GM12878 (cell line): ENCODE measurements around the gene ERCC1.

Experiments
- BRCA1 ChIP-seq: IDR thresholded peaks from 2 replicates; pipeline ENCODE4 v1.6.1; 2011; ENCODE audit warnings: low read depth, low read length, improper control_type of control experiment
- EP300 ChIP-seq, 2 experiments: fragments of 150-350 bp in 1 of 2; IDR thresholded peaks; 2 replicates each; pipeline ENCODE4 v1.6.1; 2011 to 2012; ENCODE audit warnings: low read depth in 2 of 2, low read length in 2 of 2, borderline replicate concordance in 1 of 2, improper control_type of control experiment in 1 of 2, inconsistent platforms in 1 of 2; ENCODE audit not compliant: control insufficient read depth in 1 of 2
- FOXK2 ChIP-seq: fragments of 450-650 bp; IDR thresholded peaks from 2 replicates; pipeline ENCODE4 v1.6.1; 2017; ENCODE audit warnings: mild to moderate bottlenecking, moderate library complexity
- MXI1 ChIP-seq: fragments of 150-350 bp; IDR thresholded peaks from 2 replicates; pipeline ENCODE4 v1.6.1; 2011; ENCODE audit warnings: low read depth, mild to moderate bottlenecking, inconsistent platforms, low read length, improper control_type of control experiment
- POLR2A ChIP-seq: IDR thresholded peaks from 2 replicates; pipeline ENCODE4 v1.6.1; 2011; ENCODE audit warnings: low read depth, mild to moderate bottlenecking, low read length
- POLR2AphosphoS5 ChIP-seq: IDR thresholded peaks from 2 replicates; pipeline ENCODE4 v1.6.1; 2011; ENCODE audit warnings: mild to moderate bottlenecking, low read length, inconsistent platforms
- POU2F2 ChIP-seq: IDR thresholded peaks from 3 replicates; pipeline ENCODE4 v1.6.1; 2011; ENCODE audit warnings: low read depth, mild to moderate bottlenecking, low read length, borderline replicate concordance
- SP1 ChIP-seq: IDR thresholded peaks from one replicate; pipeline ENCODE4 v1.6.1; 2011; ENCODE audit warnings: low read depth, low read length
- SRF ChIP-seq, 2 experiments: IDR thresholded peaks; 2 replicates each; pipeline ENCODE4 v1.6.1; 2011; ENCODE audit warnings: low read depth in 2 of 2, low read length in 2 of 2, mild to moderate bottlenecking in 1 of 2, moderate library complexity in 1 of 2
- SUZ12 ChIP-seq: fragments of 200-600 bp; sonication (generic); IDR thresholded peaks from one replicate; pipeline ENCODE4 v1.6.1; 2018; ENCODE audit warnings: antibody characterized with exemption, mild to moderate bottlenecking; ENCODE audit not compliant: unreplicated experiment
- TF ChIP-seq, protein P1 (sequence below), 3 experiments: IDR thresholded peaks in 2 of 3; conservative IDR thresholded peaks in 1 of 3; 2 replicates each; pipeline ENCODE4 v1.5.1; 2011; ENCODE audit warnings: low read depth in 3 of 3, low read length in 3 of 3, mild to moderate bottlenecking in 3 of 3, control low read depth in 2 of 3, moderate library complexity in 2 of 3, inconsistent platforms in 1 of 3, mixed read lengths in 1 of 3; ENCODE audit not compliant: control insufficient read depth in 2 of 3, insufficient read depth in 1 of 3; ENCODE audit errors: extremely low read depth in 1 of 3

GRCh38 chr19:45419396-45419795 is 4.3 kb downstream of the ERCC1 start:
- TF ChIP-seq MXI1: peak; percentile 65
- TF ChIP-seq SRF (IDR thresholded peaks at IDR 0.05; ENCODE audit: low read depth in 2 of 2, low read length in 2 of 2): peak in 1 of 2 experiments; percentile 71; a peak in 2 of 4 replicates
- no peak for TF ChIP-seq SUZ12
- TF ChIP-seq POLR2A: peak; percentile 51
- peak; percentile 48 to 95; a peak in 3 of 4 replicates for TF ChIP-seq EP300 (IDR thresholded peaks at IDR 0.05; ENCODE audit: borderline replicate concordance in 1 of 2, control insufficient read depth in 1 of 2, low read depth in 2 of 2, low read length in 2 of 2)
- TF ChIP-seq, protein P1, sequence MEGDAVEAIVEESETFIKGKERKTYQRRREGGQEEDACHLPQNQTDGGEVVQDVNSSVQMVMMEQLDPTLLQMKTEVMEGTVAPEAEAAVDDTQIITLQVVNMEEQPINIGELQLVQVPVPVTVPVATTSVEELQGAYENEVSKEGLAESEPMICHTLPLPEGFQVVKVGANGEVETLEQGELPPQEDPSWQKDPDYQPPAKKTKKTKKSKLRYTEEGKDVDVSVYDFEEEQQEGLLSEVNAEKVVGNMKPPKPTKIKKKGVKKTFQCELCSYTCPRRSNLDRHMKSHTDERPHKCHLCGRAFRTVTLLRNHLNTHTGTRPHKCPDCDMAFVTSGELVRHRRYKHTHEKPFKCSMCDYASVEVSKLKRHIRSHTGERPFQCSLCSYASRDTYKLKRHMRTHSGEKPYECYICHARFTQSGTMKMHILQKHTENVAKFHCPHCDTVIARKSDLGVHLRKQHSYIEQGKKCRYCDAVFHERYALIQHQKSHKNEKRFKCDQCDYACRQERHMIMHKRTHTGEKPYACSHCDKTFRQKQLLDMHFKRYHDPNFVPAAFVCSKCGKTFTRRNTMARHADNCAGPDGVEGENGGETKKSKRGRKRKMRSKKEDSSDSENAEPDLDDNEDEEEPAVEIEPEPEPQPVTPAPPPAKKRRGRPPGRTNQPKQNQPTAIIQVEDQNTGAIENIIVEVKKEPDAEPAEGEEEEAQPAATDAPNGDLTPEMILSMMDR (IDR thresholded peaks at IDR 0.05 in 2 of 3, conservative IDR thresholded peaks at IDR 0.05 in 1 of 3; ENCODE audit: control insufficient read depth in 2 of 3, extremely low read depth in 1 of 3, insufficient read depth in 1 of 3, low read depth in 3 of 3, low read length in 3 of 3): 0 out of 6 replicates have a peak, but pooled peaks of 1 of the 3 experiments have one; percentile 1
- TF ChIP-seq BRCA1: no peak
- no peak for TF ChIP-seq FOXK2
- 0 out of 3 replicates have a peak, but pooled peaks have one; percentile 58 for TF ChIP-seq POU2F2
- TF ChIP-seq POLR2AphosphoS5: peak; percentile 56
- peak; percentile 87 for TF ChIP-seq SP1
